Sigmoid colon (tissue), 7 donors: ENCODE results near the gene INAFM1. TPM values are rescaled to one million over a fixed set of nuclear protein-coding genes. Genes with fewer than 3 reads are reported as not detected.
"Not testable (repeated sequence)": the region's sequence is repeated elsewhere in the genome, so short reads cannot be mapped to it uniquely, and the experiment has no call there.

ENCODE experiments used
- DNase-seq: peaks from one replicate; pipeline ENCODE4 v3.0.0-alpha.2; 2019
- H3K27ac ChIP-seq, 4 donors: fragments of 200-600 bp; sonication (generic); one replicate each; pipeline ENCODE4 v1.5.1; 2016 to 2019; ENCODE audit warnings: mild to moderate bottlenecking in 1 of 4
- H3K27me3 ChIP-seq, 3 donors: fragments of 200-600 bp; sonication (generic); one replicate each; pipeline ENCODE4 v1.5.1; 2019; ENCODE audit warnings: mild to moderate bottlenecking in 1 of 3
- H3K36me3 ChIP-seq, 4 donors: fragments of 200-600 bp; sonication (generic); one replicate each; pipeline ENCODE4 v1.5.1; 2016 to 2019
- H3K4me1 ChIP-seq, 4 donors: fragments of 200-600 bp; sonication (generic); one replicate each; pipeline ENCODE4 v1.5.1; 2017 to 2019
- H3K4me3 ChIP-seq, 4 donors: fragments of 200-600 bp; sonication (generic); one replicate each; pipeline ENCODE4 v1.5.1; 2017 to 2019; ENCODE audit warnings: mild to moderate bottlenecking in 2 of 4, moderate library complexity in 1 of 4
- H3K9me3 ChIP-seq, 4 donors: fragments of 200-600 bp in 3 of 4; sonication (generic) in 3 of 4; one replicate each; pipeline versions ENCODE4 v1.5.1 to v1.6.1; 2013 to 2019
- EP300 ChIP-seq, 4 donors: sonication (generic); formaldehyde crosslinking; IDR thresholded peaks; one replicate each; pipeline ENCODE4 v1.6.1; 2017; ENCODE audit warnings: antibody characterized with exemption in 4 of 4
- POLR2A ChIP-seq, 2 donors: fragments of 450-650 bp; IDR thresholded peaks; one replicate each; pipeline ENCODE4 v1.6.1; 2016; ENCODE audit warnings: antibody characterized with exemption in 2 of 2, mild to moderate bottlenecking in 2 of 2, moderate library complexity in 2 of 2
- POLR2AphosphoS5 ChIP-seq, 4 donors: sonication (generic); formaldehyde crosslinking; IDR thresholded peaks; one replicate each; pipeline ENCODE4 v1.6.1; 2017; ENCODE audit warnings: antibody characterized with exemption in 4 of 4
- WGBS, 2 donors: extraction: QIAGEN DNeasy Blood & Tissue Kit; methylation state at CpG; one replicate each; pipeline ENCODE4 v1.1.7; 2013; 5-methylcytosine and 5-hydroxymethylcytosine counted together
- intact Hi-C: fragments of 100-400 bp; cut with DNase I; formaldehyde crosslinking; loops from one replicate; pipeline ENCODE4 v1.15.1; 2023
- polyA plus RNA-seq, 3 donors: library from polyadenylated mRNA; stranded (reverse); fragments of 200-250 nt; gene quantifications; one replicate each; pipeline ENCODE4 v1.2.3, GENCODE V29; 2013
- total RNA-seq, 4 donors: library from RNA; depleted of rRNA; stranded (reverse); fragments of >200 nt; gene quantifications; one replicate each; pipeline ENCODE4 v1.1.0, GENCODE V29; 2016
- TF ChIP-seq, protein P1 (sequence below), 4 experiments: fragments of 450-650 bp in 3 of 4; fragments of 200-600 bp in 1 of 4; IDR thresholded peaks; one replicate each; pipeline ENCODE4 v1.5.1; 2016 to 2019; ENCODE audit warnings: antibody characterized with exemption in 4 of 4, mild to moderate bottlenecking in 3 of 4, moderate library complexity in 2 of 4
- donor health status: healthy with polysubstance abuse.
- donor health status: Bipolar disorder and iron deficiency.
- donor health status: healthy.

Gene INAFM1
- total and polyA plus RNA-seq, 7 donors, result 3.0 to 16.3 (median 10.7) TPM

DNA sequence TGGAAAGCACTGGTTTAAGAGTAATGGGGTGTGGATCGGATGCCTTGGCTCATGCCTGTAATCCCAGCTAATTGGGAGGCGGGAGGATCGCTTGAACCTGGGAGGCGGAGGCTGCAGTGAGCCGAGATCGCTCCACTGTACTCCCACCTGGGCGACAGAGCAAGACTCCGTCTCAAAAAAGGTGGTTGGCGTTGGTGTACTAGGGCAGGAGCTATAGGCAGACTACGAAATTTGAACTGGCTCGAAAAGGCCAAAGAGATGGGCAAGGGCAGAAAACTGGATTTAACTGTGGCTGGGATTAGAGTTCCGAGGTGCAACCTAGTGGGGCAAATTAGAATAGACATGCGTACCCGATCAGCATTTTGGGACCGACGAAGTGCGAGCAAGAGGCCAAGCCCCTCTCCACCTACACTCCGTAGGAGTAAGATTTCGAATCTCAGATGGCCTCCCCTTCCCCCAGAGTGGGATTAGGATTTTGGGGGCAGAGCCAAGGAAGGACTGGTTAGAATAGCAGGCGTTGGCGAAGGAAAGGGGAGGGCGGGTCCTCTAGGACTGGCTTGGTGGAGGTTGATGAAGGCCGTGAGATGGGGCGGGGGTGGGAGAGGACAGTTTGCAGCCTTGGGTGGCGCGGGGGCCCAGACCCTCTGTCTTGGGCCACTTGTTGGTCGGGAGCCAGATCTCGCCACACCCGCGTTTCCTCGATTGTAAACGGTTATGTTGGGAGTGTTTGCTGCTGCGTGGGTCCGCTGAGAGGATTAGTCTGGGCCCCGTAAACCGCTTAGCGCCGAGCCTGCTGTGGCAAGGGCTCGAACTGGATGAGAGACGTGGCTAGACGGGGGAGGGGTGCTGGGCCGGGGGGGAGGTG, 2.0 kb upstream of the INAFM1 start:
- TF ChIP-seq, protein P1, sequence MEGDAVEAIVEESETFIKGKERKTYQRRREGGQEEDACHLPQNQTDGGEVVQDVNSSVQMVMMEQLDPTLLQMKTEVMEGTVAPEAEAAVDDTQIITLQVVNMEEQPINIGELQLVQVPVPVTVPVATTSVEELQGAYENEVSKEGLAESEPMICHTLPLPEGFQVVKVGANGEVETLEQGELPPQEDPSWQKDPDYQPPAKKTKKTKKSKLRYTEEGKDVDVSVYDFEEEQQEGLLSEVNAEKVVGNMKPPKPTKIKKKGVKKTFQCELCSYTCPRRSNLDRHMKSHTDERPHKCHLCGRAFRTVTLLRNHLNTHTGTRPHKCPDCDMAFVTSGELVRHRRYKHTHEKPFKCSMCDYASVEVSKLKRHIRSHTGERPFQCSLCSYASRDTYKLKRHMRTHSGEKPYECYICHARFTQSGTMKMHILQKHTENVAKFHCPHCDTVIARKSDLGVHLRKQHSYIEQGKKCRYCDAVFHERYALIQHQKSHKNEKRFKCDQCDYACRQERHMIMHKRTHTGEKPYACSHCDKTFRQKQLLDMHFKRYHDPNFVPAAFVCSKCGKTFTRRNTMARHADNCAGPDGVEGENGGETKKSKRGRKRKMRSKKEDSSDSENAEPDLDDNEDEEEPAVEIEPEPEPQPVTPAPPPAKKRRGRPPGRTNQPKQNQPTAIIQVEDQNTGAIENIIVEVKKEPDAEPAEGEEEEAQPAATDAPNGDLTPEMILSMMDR (IDR thresholded peaks at IDR 0.05), result no peak
- TF ChIP-seq EP300 (IDR thresholded peaks at IDR 0.05) (no peak), POLR2AphosphoS5 (IDR thresholded peaks at IDR 0.05) (no peak), POLR2A (IDR thresholded peaks at IDR 0.05) (no peak)
- peak overlapping the region; percentile 93 to 97 (median 97) for H3K27ac ChIP-seq
- peaks cover 12 to 35% (median 18%) of the 10 kb centered on the region in 4 donors for H3K36me3 ChIP-seq
- whole genome bisulfite sequencing, 2 donors, result 36 to 38% methylated on average over 42 of the region's 42 CpGs
- intact Hi-C loops, result loop anchor here (1.0 to 10.0 kb wide), 5 partner anchors 15 to 1352 kb away; partner anchors contain the start of genes BICRA and EHD2
- DNase-seq, result peak; percentile 86
- H3K4me1 ChIP-seq, result peaks cover 0 to 40% (median 38%) of the 10 kb centered on the region in 4 donors
- H3K9me3 ChIP-seq, result no peaks in the 10 kb centered on the region
- H3K4me3 ChIP-seq, result peak overlapping the region; percentile 69 to 73 (median 70)
- no peaks in the 10 kb centered on the region for H3K27me3 ChIP-seq

DNA sequence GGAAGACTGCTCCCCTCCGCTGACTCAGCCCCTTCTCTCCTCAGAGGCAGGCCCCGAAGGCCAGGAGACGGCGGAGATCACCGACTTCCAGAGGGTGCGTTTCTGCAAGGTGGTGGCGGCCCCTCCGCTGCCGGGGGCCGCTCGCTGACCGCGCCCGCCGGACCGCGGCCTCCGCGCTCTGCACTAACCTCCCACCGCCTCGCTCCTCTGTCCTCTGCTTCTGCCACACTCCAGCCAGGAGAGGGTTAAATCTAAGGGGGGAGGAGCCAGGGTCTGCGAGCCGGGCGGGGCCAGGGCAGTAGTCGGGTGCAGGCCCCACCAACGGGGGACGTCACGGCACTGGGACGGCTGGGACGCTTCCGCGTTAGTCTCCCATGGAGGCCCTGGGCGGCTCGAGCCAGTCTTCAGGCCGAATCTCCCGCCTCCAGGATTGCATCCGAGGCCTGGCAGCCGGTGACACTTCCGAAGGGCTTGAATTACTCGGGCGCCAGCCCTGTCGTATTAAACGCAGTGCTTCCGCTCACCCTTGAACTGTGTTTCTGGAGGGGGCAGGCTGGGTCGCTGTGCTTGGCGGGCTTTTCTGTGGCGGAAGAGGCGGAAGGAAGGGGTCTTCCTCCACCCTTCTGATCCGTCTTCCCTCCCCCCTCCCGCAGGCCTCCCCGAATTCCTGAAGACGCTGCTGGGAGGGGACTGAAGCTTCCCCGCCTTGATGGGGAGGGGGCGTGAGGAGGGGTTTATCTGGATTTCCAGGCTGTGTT, 1.2 kb upstream of the INAFM1 start:
- 0% methylated on average over 54 of the region's 54 CpGs for WGBS, 2 donors
- intact Hi-C loops, result loop anchor here (1.0 to 10.0 kb wide), 5 partner anchors 16 to 1351 kb away; partner anchors contain the start of genes BICRA and EHD2
- peaks cover 12 to 27% (median 17%) of the 10 kb centered on the region in 4 donors for H3K36me3 ChIP-seq
- H3K9me3 ChIP-seq, result no peaks in the 10 kb centered on the region
- TF ChIP-seq EP300 (IDR thresholded peaks at IDR 0.05), result no peak
- TF ChIP-seq POLR2AphosphoS5 (IDR thresholded peaks at IDR 0.05), result peak; percentile 95 to 97 (median 97)
- peak; percentile 78 to 82 for TF ChIP-seq POLR2A (IDR thresholded peaks at IDR 0.05)
- TF ChIP-seq, protein P1 (IDR thresholded peaks at IDR 0.05), result no peak
- H3K4me1 ChIP-seq, result peaks cover 0 to 45% (median 42%) of the 10 kb centered on the region in 4 donors
- H3K27ac ChIP-seq, result peak overlapping the region; percentile 93 to 97 (median 97)
- peak; percentile 97 for DNase-seq
- H3K4me3 ChIP-seq, result peak overlapping the region; percentile 69 to 73 (median 70)
- H3K27me3 ChIP-seq, result no peaks in the 10 kb centered on the region

DNA sequence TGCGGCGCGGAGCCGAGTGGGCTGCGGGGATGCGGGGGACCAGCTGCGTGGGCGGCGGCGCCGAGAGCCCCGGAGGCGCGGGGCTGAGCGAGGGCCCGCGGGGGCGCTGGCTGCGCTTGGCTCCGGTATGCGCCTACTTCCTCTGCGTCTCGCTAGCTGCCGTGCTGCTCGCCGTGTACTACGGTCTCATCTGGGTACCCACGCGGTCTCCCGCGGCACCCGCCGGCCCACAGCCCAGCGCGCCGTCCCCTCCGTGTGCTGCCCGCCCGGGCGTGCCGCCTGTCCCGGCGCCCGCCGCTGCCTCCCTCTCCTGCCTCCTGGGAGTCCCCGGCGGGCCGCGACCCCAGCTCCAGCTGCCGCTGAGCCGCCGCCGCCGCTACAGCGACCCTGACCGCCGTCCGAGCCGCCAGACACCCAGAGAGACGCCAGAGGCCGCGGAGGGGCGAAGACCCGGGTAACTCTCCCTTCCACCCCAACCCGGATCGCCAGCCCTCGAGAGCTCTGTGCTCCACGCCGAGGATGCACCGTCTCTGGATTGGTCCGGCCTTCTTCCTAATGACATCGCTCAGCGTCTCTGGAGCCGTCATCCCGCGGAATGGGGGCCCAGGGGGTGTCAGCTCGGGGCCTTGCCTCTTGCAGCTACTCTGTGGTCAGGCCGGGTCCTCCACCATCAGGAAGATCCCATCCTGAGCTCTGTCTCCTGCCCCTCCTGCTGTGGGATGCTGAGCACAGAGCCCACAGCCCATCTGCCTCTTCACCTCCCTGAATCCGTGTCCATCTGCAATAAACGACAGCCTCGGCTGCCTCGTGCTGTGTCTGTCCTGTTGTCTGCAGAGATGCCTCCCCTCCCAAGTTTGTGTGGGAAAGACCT, 441 bp downstream of the INAFM1 start:
- Histone ChIP-seq H3K36me3 (peaks cover 12 to 14% (median 13%) of the 10 kb centered on the region in 4 donors), H3K27me3 (no peaks in the 10 kb centered on the region), H3K4me3 (peak overlapping the region; percentile 32 to 73 (median 70)), H3K4me1 (peaks cover 0 to 58% (median 49%) of the 10 kb centered on the region in 4 donors), H3K9me3 (no peaks in the 10 kb centered on the region), H3K27ac (peak overlapping the region; percentile 93 to 97 (median 97))
- peak; percentile 83 for DNase-seq
- intact Hi-C loops, result loop anchor here (10.0 kb wide), 3 partner anchors 330 to 1350 kb away; partner anchors contain the start of genes BICRA and EHD2
- peak in 1 of 4 donors; percentile 35 for TF ChIP-seq POLR2AphosphoS5 (IDR thresholded peaks at IDR 0.05)
- no peak for TF ChIP-seq EP300 (IDR thresholded peaks at IDR 0.05)
- 10 to 11% methylated on average over 82 of the region's 82 CpGs for WGBS, 2 donors

DNA sequence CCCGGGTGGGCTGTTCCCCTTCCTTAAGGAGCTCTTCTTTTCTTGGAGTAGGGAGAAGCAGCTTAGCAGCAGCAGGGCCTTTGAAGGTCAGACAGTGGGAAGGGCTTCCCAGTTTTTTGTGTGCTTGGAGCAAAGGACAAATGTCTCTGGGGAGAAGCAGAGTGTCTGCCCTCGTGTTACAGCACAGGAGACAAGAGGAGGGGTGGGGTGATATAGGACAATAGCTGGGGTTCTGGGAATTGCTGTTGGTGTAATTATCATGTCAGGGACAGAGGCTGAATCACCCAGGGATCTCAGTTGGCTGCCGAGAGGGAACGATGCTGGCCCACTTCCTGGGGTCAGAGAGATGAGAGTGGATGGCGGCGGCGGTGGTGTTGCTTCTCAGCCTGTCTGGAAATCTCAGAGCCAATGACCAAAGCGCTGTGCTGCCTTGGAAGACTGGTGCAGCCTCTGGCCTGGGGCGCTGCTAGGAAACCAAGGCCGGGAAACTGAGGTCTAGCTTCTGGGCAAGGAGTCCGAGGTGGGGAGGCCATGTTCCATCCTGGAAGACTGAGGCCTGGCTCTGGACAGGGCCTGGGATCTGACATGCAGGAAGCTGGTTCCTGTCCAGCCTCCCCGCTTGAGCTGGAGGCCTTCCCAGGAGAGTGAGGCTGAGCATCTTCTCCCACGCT, 1.2 kb downstream of the INAFM1 start:
- intact Hi-C loops, result loop anchor here (10.0 kb wide), 3 partner anchors 329 to 1349 kb away; partner anchors contain the start of genes BICRA and EHD2
- Histone ChIP-seq H3K27ac (peak overlapping the region; percentile 93 to 97 (median 97)), H3K4me3 (peak overlapping the region; percentile 32 to 73 (median 70)), H3K9me3 (no peaks in the 10 kb centered on the region), H3K36me3 (peaks cover 5 to 6% (median 5%) of the 10 kb centered on the region in 4 donors), H3K4me1 (peaks cover 0 to 66% (median 55%) of the 10 kb centered on the region in 4 donors), H3K27me3 (no peaks in the 10 kb centered on the region)
- DNase-seq, result peak; percentile 90
- TF ChIP-seq POLR2AphosphoS5 (IDR thresholded peaks at IDR 0.05) (peak in 3 of 4 donors; percentile 19 to 48 (median 46)), POLR2A (IDR thresholded peaks at IDR 0.05) (no peak)
- WGBS, 2 donors, result 73 to 80% methylated on average over 13 of the region's 13 CpGs

DNA sequence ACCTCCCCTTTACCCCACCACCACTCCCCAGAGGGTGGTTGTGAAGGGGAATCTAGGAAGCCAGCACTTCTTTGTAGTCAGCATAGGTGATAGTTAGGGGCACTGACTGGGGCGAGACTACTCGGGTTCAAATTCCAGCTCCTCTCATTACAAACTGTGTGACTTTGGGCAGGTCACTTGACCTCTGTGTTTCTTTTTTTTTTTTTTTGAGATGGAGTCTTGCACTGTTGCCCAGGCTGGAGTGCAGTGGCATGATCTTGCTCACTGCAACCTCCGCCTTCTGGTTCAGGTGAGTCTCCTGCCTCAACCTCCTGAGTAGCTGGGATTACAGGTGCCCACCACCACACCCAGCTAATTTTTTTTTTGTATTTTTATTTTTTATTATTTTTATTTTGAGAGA, 1.8 kb downstream of the INAFM1 start:
- Histone ChIP-seq H3K27ac (peak overlapping the region; percentile 93 to 97 (median 97)), H3K4me1 (peaks cover 0 to 71% (median 60%) of the 10 kb centered on the region in 4 donors)
- H3K4me3 ChIP-seq, DNase-seq, H3K36me3 ChIP-seq, H3K27me3 ChIP-seq, H3K9me3 ChIP-seq: not testable (repeated sequence)
- intact Hi-C loops, result loop anchor here (10.0 kb wide), 3 partner anchors 328 to 1348 kb away; partner anchors contain the start of genes BICRA and EHD2
- 91 to 94% methylated on average over 3 of the region's 3 CpGs for WGBS, 2 donors
